WTC11 (cell line): Measurements from ENCODE around the gene BCO1. TPM values are rescaled to one million over a fixed set of nuclear protein-coding genes. Genes with fewer than 3 reads are reported as not detected.

ENCODE experiments used
- ATAC-seq: fragments of 200-7000 bp; cut with Tn5 transposase; 2 replicates; pipeline ENCODE4 v1.10.0; 2021; ENCODE audit warnings: mild to moderate bottlenecking, moderate library complexity
- CTCF ChIA-PET: fragments of 300-600 bp; sonication (Branson Sonifier 250); formaldehyde crosslinking; loops from one replicate; lab custom pipeline; 2021; ENCODE audit warnings: antibody characterized with exemption; lab: Charles Lee
- POLR2A ChIA-PET: fragments of 350-600 bp; sonication (Branson Sonifier 250); formaldehyde crosslinking; loops from one replicate; lab custom pipeline; 2021; ENCODE audit warnings: antibody characterized with exemption; lab: Charles Lee
- DNase-seq: peaks from one replicate; pipeline ENCODE4 v3.0.0; 2021; ENCODE audit warnings: low spot score
- H3K27ac Mint-ChIP-seq: 2 replicates; pipeline ENCODE4 v1.8.0; 2021; ENCODE audit warnings: mixed read lengths
- H3K27me3 Mint-ChIP-seq: 2 replicates; pipeline ENCODE4 v1.8.0; 2021; ENCODE audit warnings: low read depth, mild to moderate bottlenecking, moderate library complexity, mixed read lengths
- H3K36me3 Mint-ChIP-seq: 2 replicates; pipeline ENCODE4 v1.8.0; 2021; ENCODE audit warnings: mixed read lengths
- H3K4me1 Mint-ChIP-seq: 2 replicates; pipeline ENCODE4 v1.8.0; 2022; ENCODE audit warnings: mixed read lengths
- H3K4me3 Mint-ChIP-seq: 2 replicates; pipeline ENCODE4 v1.8.0; 2021; ENCODE audit warnings: mild to moderate bottlenecking, moderate library complexity, mixed read lengths
- H3K9me3 Mint-ChIP-seq: 2 replicates; pipeline ENCODE4 v1.8.0; 2021; ENCODE audit warnings: mixed read lengths
- AR ChIP-seq: fragments of 250-450 bp; sonication (Bioruptor Pico); IDR thresholded peaks from 2 replicates; pipeline ENCODE4 v1.9.0; 2021; ENCODE audit warnings: mild to moderate bottlenecking
- ATF1 ChIP-seq: sonication (generic); formaldehyde crosslinking; IDR thresholded peaks from 2 replicates; pipeline ENCODE4 v1.8.1; 2023; ENCODE audit warnings: mild to moderate bottlenecking, moderate library complexity, missing genetic modification reagents
- CDX4 ChIP-seq: fragments of 250-450 bp; sonication (Bioruptor Pico); IDR thresholded peaks from 2 replicates; pipeline ENCODE4 v1.9.0; 2021; ENCODE audit warnings: moderate library complexity, mild to moderate bottlenecking, inconsistent platforms, borderline replicate concordance
- ETV6 ChIP-seq: sonication (generic); formaldehyde crosslinking; IDR thresholded peaks from 2 replicates; pipeline ENCODE4 v1.8.1; 2022; ENCODE audit warnings: mild to moderate bottlenecking, missing genetic modification reagents
- FOXJ3 ChIP-seq: sonication (generic); formaldehyde crosslinking; IDR thresholded peaks from 2 replicates; pipeline ENCODE4 v1.9.0; 2021; ENCODE audit warnings: missing genetic modification reagents, mild to moderate bottlenecking, borderline replicate concordance
- FOXK1 ChIP-seq: sonication (generic); formaldehyde crosslinking; IDR thresholded peaks from 2 replicates; pipeline ENCODE4 v1.8.0; 2022; ENCODE audit warnings: mild to moderate bottlenecking, moderate library complexity, missing genetic modification reagents
- HMGA2 ChIP-seq: fragments of 250-450 bp; sonication (Bioruptor Pico); IDR thresholded peaks from 2 replicates; pipeline ENCODE4 v1.4.0; 2021; ENCODE audit warnings: mild to moderate bottlenecking, moderate library complexity
- MXD4 ChIP-seq: fragments of 250-450 bp; sonication (Bioruptor Pico); IDR thresholded peaks from 2 replicates; pipeline ENCODE4 v1.8.0; 2021; ENCODE audit warnings: mild to moderate bottlenecking, moderate library complexity, borderline replicate concordance
- NFE2L1 ChIP-seq: sonication (generic); formaldehyde crosslinking; IDR thresholded peaks from 2 replicates; pipeline ENCODE4 v1.8.1; 2023; ENCODE audit warnings: missing genetic modification reagents
- NR1H2 ChIP-seq: sonication (generic); formaldehyde crosslinking; IDR thresholded peaks from 2 replicates; pipeline ENCODE4 v1.9.0; 2021; ENCODE audit warnings: mild to moderate bottlenecking, moderate library complexity, missing genetic modification reagents
- OVOL2 ChIP-seq: fragments of 250-450 bp; sonication (Bioruptor Pico); IDR thresholded peaks from 2 replicates; pipeline ENCODE4 v1.9.0; 2021; ENCODE audit warnings: mild to moderate bottlenecking, borderline replicate concordance
- STAT6 ChIP-seq: sonication (generic); formaldehyde crosslinking; conservative IDR thresholded peaks from 2 replicates; pipeline ENCODE4 v1.8.1; 2023; ENCODE audit warnings: mild to moderate bottlenecking, low read depth, missing genetic modification reagents, moderate library complexity
- TEAD1 ChIP-seq: sonication (generic); formaldehyde crosslinking; IDR thresholded peaks from 2 replicates; pipeline ENCODE4 v1.8.0; 2022; ENCODE audit warnings: mild to moderate bottlenecking, missing genetic modification reagents
- USF2 ChIP-seq: sonication (generic); formaldehyde crosslinking; IDR thresholded peaks from 2 replicates; pipeline ENCODE4 v1.8.1; 2023; ENCODE audit warnings: mild to moderate bottlenecking, missing genetic modification reagents, moderate library complexity
- ZNF317 ChIP-seq: sonication (generic); formaldehyde crosslinking; IDR thresholded peaks from 2 replicates; pipeline ENCODE4 v1.8.1; 2023; ENCODE audit warnings: low read depth, mild to moderate bottlenecking, moderate library complexity, missing genetic modification reagents, borderline replicate concordance
- ZNF423 ChIP-seq: fragments of 250-450 bp; sonication (Bioruptor Pico); IDR thresholded peaks from 2 replicates; pipeline ENCODE4 v2.1.2; 2022; ENCODE audit warnings: mild to moderate bottlenecking, moderate library complexity
- total RNA-seq: library from RNA; stranded (reverse); gene quantifications from 3 replicates; pipeline ENCODE4 v1.2.3, GENCODE V29; 2021
- TF ChIP-seq, protein P1 (sequence below): sonication (generic); formaldehyde crosslinking; IDR thresholded peaks from 2 replicates; pipeline ENCODE4 v1.8.1; 2022; ENCODE audit warnings: missing genetic modification reagents, borderline replicate concordance
- TF ChIP-seq, protein P2 (sequence below): sonication (generic); formaldehyde crosslinking; IDR thresholded peaks from 2 replicates; pipeline ENCODE4 v1.8.1; 2023; ENCODE audit warnings: mild to moderate bottlenecking, missing genetic modification reagents, borderline replicate concordance
- TF ChIP-seq, protein P3 (sequence below): sonication (generic); formaldehyde crosslinking; IDR thresholded peaks from 2 replicates; pipeline ENCODE4 v1.8.0; 2022; ENCODE audit warnings: mild to moderate bottlenecking, missing genetic modification reagents

BCO1 gene
- total RNA-seq, 1 experiment from 2014 or later = 0.15 TPM

DNA sequence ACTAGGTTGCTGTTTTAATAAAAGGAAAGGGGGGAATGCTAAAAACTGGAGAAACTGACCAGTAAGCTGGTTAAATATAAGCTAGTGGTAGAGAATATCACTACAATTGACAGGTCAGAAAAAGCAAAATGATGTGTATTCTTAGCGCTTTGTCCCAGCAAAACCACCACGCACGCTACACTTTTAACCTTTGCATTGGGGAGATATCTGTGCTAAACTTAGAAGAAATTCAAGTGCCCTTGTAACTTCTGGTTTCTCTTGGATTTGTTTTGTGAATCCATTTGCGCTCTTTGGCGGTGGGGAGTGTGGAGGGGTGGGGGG lies 77.6 kb downstream of the BCO1 start (continued):
- TF ChIP-seq, protein P1, sequence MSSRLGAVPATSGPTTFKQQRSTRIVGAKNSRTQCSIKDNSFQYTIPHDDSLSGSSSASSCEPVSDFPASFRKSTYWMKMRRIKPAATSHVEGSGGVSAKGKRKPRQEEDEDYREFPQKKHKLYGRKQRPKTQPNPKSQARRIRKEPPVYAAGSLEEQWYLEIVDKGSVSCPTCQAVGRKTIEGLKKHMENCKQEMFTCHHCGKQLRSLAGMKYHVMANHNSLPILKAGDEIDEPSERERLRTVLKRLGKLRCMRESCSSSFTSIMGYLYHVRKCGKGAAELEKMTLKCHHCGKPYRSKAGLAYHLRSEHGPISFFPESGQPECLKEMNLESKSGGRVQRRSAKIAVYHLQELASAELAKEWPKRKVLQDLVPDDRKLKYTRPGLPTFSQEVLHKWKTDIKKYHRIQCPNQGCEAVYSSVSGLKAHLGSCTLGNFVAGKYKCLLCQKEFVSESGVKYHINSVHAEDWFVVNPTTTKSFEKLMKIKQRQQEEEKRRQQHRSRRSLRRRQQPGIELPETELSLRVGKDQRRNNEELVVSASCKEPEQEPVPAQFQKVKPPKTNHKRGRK (CRISPR knock-in tag) = no peak
- TF ChIP-seq FOXJ3 (no peak), ATF1 (no peak), ZNF317 (no peak), NFE2L1 (CRISPR knock-in tag) (no peak), FOXK1 (CRISPR knock-in tag) (no peak), STAT6 (CRISPR knock-in tag) (no peak), USF2 (CRISPR knock-in tag) (no peak), TEAD1 (CRISPR knock-in tag) (no peak)
- TF ChIP-seq, protein P2, sequence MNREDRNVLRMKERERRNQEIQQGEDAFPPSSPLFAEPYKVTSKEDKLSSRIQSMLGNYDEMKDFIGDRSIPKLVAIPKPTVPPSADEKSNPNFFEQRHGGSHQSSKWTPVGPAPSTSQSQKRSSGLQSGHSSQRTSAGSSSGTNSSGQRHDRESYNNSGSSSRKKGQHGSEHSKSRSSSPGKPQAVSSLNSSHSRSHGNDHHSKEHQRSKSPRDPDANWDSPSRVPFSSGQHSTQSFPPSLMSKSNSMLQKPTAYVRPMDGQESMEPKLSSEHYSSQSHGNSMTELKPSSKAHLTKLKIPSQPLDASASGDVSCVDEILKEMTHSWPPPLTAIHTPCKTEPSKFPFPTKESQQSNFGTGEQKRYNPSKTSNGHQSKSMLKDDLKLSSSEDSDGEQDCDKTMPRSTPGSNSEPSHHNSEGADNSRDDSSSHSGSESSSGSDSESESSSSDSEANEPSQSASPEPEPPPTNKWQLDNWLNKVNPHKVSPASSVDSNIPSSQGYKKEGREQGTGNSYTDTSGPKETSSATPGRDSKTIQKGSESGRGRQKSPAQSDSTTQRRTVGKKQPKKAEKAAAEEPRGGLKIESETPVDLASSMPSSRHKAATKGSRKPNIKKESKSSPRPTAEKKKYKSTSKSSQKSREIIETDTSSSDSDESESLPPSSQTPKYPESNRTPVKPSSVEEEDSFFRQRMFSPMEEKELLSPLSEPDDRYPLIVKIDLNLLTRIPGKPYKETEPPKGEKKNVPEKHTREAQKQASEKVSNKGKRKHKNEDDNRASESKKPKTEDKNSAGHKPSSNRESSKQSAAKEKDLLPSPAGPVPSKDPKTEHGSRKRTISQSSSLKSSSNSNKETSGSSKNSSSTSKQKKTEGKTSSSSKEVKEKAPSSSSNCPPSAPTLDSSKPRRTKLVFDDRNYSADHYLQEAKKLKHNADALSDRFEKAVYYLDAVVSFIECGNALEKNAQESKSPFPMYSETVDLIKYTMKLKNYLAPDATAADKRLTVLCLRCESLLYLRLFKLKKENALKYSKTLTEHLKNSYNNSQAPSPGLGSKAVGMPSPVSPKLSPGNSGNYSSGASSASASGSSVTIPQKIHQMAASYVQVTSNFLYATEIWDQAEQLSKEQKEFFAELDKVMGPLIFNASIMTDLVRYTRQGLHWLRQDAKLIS = no peak

GRCh38 chr16:81318711-81319110 lies 80.2 kb downstream of the BCO1 start:
- ChIA-PET POLR2A (no interaction called here), CTCF (interaction anchor here (0.5 to 2.1 kb wide), 2 partner anchors 13 to 113 kb away, joined by 3 to 9 read pairs; no protein-coding TSS in a partner anchor)
- Mint-ChIP-seq H3K27ac (no peak overlapping the region), H3K27me3 (peaks cover 4% of the 10 kb centered on the region; the same call in 1 of the 2 replicates), H3K4me3 (no peak overlapping the region), H3K4me1 (peaks cover 19% of the 10 kb centered on the region), H3K36me3 (no peaks in the 10 kb centered on the region), H3K9me3 (no peaks in the 10 kb centered on the region)
- TF ChIP-seq CDX4 (no peak), OVOL2 (CRISPR knock-in tag) (no peak), NR1H2 (CRISPR knock-in tag) (no peak), MXD4 (CRISPR knock-in tag) (no peak), AR (CRISPR knock-in tag) (no peak), ZNF423 (no peak; the same call in 1 of the 2 replicates), HMGA2 (no peak), ETV6 (CRISPR knock-in tag) (no peak), USF2 (CRISPR knock-in tag) (no peak)
- TF ChIP-seq, protein P3, sequence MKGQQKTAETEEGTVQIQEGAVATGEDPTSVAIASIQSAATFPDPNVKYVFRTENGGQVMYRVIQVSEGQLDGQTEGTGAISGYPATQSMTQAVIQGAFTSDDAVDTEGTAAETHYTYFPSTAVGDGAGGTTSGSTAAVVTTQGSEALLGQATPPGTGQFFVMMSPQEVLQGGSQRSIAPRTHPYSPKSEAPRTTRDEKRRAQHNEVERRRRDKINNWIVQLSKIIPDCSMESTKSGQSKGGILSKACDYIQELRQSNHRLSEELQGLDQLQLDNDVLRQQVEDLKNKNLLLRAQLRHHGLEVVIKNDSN = no peak
- ATAC-seq (no peak), DNase-seq (no peak)
